Measurements from ENCODE around the gene PLEKHO2. TPM values are rescaled to one million over a fixed set of nuclear protein-coding genes. Genes with fewer than 3 reads are reported as not detected.
"Not testable (repeated sequence)": the region's sequence is repeated elsewhere in the genome, so short reads cannot be mapped to it uniquely, and the experiment has no call there.

Gene PLEKHO2
- 6.4 and 8.1 TPM in 2 replicates for total RNA-seq (2014; rRNA removed; shearing (Covaris generic))

- peak; percentile 92 for DNase-seq (ENCODE audit: low spot score)
Observed at GRCh38 chr15:64841344-64842095, at the start of gene PLEKHO2. Gene PLEKHO2 (plus strand): TSS chr15:64841915. CDS start chr15:64842017, 102 bp downstream.

- no peak for DNase-seq (ENCODE audit: low spot score)
Observed at GRCh38 chr15:64792282-64792681, 49.4 kb upstream of the PLEKHO2 start.

- not testable (repeated sequence) for DNase-seq (ENCODE audit: low spot score)
Observed at GRCh38 chr15:64795299-64795698, 46.4 kb upstream of the PLEKHO2 start.

GRCh38 chr15:64795921-64796320, 45.8 kb upstream of the PLEKHO2 start:
- not testable (repeated sequence) for DNase-seq (ENCODE audit: low spot score)

GRCh38 chr15:64798905-64799304, 42.8 kb upstream of the PLEKHO2 start:
- not testable (repeated sequence) for DNase-seq (ENCODE audit: low spot score)

GRCh38 chr15:64800476-64800875, 41.2 kb upstream of the PLEKHO2 start:
- DNase-seq (ENCODE audit: low spot score) = no peak

GRCh38 chr15:64803526-64803925, 38.2 kb upstream of the PLEKHO2 start:
- no peak for DNase-seq (ENCODE audit: low spot score)

GRCh38 chr15:64804619-64805018, 37.1 kb upstream of the PLEKHO2 start:
- DNase-seq (ENCODE audit: low spot score) = no peak

- DNase-seq (ENCODE audit: low spot score) = no peak
Observed at GRCh38 chr15:64806509-64806908, 35.2 kb upstream of the PLEKHO2 start.

- DNase-seq (ENCODE audit: low spot score) = no peak
Observed at GRCh38 chr15:64807051-64807749, 34.5 kb upstream of the PLEKHO2 start.

- no peak for DNase-seq (ENCODE audit: low spot score)
Observed at GRCh38 chr15:64807751-64808222, 33.9 kb upstream of the PLEKHO2 start.

- no peak for DNase-seq (ENCODE audit: low spot score)
Observed at GRCh38 chr15:64808785-64809453, 32.8 kb upstream of the PLEKHO2 start.

GRCh38 chr15:64809649-64810496, 31.8 kb upstream of the PLEKHO2 start:
- DNase-seq (ENCODE audit: low spot score) = peak; percentile 93

GRCh38 chr15:64810497-64811326, 31.0 kb upstream of the PLEKHO2 start:
- DNase-seq (ENCODE audit: low spot score) = no peak

GRCh38 chr15:64813075-64813474, 28.6 kb upstream of the PLEKHO2 start:
- no peak for DNase-seq (ENCODE audit: low spot score)

GRCh38 chr15:64814283-64814682, 27.4 kb upstream of the PLEKHO2 start:
- DNase-seq (ENCODE audit: low spot score) = not testable (repeated sequence)

- DNase-seq (ENCODE audit: low spot score) = not testable (repeated sequence)
Observed at GRCh38 chr15:64814965-64815364, 26.8 kb upstream of the PLEKHO2 start.

- no peak for DNase-seq (ENCODE audit: low spot score)
Observed at GRCh38 chr15:64816452-64816851, 25.3 kb upstream of the PLEKHO2 start.

- DNase-seq (ENCODE audit: low spot score) = no peak
Observed at GRCh38 chr15:64824929-64825430, 16.7 kb upstream of the PLEKHO2 start.
